Muscle of back (tissue), 11 donors: Measurements from ENCODE around the gene GALNT7. TPM values are rescaled to one million over a fixed set of nuclear protein-coding genes. Genes with fewer than 3 reads are reported as not detected.
A peak's percentile ranks its signal among the peaks of the same experiment; 100 is the strongest.

ENCODE experiments used
- DNase-seq, 3 donors: peaks; one replicate each; pipeline versions ENCODE4 v3.0.0 to v3.0.0-alpha.2; 2013
- polyA plus RNA-seq, 10 donors: library from polyadenylated mRNA; unstranded; fragments of 120-200 nt; gene quantifications; one replicate each; pipeline ENCODE4 v1.2.1, GENCODE V29; 2013; ENCODE audit not compliant: insufficient read length in 10 of 10

The GALNT7 gene
- polyA plus RNA-seq, 10 donors, result 24.8 to 44.9 (median 31.3) TPM

DNA sequence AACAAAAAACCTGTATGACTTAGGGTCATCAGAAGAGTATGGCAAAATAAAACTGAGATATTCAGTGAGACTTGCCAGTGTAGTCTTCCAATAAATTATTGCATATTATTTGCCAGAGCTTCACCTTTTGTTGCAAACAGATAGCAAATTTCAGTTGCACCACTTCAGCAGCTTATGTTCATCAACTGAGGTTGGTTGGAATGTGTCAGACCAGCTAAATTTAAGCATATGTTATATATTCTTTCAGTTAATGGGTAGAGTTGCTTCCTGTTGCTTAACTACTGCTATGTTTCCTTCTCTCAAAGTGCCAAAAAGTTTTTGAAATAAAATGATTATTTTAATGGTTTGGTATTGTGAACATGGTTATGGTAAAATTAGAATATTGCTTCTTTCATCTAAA is 61.5 kb downstream of the GALNT7 start:
- DNase-seq, result no peak

DNA sequence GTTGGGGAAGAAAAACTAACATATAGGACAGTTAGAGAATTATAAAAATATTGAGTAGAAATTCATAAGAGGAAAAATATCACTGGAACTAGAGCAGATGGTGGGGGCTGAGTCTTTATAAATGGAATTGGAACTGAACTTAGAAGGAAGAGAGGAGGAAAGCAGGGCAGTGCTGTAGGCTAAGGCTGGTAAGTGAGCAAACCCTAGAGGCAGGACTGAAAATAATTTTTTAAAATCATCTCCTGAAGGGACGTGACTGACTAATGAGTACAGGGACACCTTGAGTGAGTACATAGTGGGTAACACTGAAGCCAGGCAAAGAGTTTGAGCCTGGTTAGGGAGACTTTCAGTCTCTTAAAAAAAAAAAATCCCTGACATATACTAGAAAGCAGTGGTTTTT is 63.3 kb downstream of the GALNT7 start:
- DNase-seq, result no peak

DNA sequence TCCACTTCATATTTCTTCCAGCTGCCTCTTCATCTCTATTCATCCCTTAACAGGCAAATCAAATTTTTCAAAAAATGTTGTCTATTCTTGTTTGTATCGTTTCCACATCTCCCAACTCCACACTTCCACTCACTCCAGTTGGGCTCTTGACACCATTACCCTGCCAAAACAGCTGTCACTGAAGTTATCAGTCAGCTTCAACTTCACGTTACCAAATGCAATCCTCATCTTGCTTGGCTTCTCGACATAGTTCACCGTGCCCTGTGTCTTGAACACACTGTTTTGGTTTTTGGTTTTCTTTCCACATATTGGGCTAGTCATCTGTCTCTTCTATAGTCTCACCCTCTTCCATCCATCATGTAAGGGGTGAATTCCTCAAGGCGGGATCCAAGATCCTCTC is 65.2 kb downstream of the GALNT7 start:
- DNase-seq, result no peak

DNA sequence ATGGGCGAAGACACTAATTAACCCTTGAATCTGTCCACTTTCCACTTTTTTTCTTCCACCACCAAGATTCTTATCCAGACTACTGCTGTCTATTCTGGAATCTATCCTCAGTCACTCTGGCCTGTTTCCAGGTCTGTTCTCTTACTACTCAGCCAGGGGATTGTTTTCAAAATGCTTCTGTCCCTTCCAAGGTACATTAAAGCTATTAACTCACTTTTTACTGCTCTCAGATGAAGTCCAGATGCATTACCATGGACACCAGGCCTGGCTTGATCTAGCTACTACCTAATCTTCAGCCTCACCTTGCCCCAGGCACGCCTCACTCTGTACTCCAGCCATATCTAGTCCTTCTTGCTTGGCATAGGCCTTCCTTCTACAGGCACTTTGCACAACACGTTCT is 66.4 kb downstream of the GALNT7 start:
- DNase-seq, result no peak

DNA sequence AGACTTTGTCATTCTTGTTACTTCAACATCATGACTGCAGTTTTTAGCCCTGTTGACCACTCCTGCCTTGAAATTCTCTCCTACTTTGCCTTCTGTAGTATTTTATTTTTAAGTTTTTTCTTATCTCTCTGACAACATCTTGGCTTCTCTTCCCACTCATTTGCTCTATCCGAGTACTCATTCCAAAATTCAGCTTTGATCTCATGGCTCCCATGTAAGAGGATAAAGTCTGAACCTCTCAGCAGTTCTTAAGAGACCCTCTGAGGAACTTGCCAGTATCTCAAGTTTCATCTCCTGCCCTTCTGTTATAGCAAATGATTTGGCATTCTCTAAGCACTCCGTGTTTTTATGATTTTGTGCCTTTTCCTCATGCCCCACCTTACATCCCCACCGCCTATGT is 67.7 kb downstream of the GALNT7 start:
- DNase-seq, result no peak

DNA sequence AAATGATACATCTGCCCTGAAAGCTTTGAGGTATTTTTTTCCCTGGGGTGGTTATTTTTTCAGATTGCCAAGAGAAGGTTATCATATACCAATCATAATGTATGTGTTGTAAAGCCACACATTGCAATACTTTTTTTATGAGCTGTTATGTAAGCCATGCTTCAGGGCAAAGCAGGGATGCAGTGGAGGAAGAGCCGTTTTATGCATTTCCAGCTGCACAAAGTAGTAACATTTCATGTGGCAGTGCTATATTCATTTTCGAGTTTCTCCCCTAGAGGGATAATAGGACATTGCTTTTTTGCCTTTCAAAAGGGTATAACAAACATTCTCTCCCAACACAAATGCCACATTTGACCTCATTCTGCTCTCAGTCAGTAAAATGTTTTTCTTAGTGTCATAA is 68.5 kb downstream of the GALNT7 start:
- no peak for DNase-seq

DNA sequence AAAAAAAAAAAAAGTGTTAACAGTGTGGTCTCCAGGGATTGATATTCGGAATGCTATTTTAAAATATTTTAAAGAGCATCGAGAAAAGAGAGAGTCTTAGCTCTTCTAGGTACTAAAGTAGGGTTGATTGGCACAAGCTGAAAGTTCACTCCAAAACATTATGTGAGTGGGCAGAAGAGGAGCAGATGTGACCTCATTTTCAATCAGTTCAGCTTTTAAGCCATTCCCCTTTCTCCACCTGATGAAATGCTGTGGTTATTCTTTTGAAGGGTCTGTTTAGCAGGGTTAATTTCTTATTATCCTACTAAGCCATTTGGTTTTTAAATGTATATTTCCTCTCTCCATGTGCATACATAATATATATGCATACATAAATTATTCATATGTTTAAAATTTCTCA is 69.2 kb downstream of the GALNT7 start:
- DNase-seq, result no peak

DNA sequence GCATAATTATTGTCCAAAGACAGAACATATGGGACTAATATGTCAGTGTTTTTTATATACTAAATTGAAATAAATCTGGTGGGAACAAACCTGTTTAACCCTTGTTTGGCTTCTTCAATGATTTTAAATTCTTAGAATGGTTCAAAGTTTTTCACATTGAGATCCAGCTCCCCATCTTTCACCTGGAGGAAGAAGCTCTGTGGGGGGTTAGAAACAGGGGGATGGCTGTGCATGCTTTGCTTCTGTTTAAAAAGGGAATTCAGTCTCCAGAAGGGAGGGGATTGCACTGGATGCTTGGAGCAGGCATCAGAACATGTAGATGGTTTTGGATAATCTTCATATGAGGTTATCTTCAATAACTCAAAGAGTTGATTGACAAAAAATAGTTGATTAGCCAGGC is 72.1 kb downstream of the GALNT7 start:
- DNase-seq, result no peak

DNA sequence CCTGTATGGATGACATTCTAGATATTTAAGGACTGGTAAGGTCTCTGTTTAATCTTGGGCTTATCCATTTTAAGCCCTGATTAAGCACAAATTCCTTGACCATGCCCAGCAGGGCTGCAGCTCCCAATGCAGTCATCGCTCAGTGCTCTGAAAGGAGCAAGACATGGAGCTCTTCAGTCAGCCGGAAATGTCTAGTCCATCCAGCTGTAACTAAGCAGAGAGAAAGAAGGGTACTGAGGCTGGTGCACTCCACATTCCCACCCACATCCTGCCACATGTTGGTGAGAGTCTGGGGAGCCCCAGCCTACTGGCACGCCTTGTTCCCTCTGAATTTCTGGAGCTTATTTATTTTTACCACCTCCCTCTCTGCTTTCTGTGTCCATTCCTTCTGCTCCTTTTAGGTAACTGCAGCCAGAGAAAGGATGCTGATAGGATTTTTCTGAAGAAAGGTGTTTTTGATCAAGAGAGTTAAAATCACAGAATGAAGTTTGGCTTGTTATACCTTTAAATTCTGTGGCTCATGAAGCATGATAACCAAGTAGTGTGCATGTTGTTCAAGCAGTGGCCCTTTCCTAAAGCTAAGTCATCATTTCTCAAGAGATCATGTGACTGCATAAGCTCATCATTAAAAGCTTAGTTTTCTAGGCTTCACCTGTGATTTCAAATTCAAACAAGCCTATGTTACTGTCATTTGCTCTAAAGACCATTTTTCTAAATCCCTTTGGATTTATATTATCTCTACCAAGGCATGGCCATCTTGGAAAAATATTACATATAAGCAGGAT is 74.0 kb downstream of the GALNT7 start:
- DNase-seq, result no peak

DNA sequence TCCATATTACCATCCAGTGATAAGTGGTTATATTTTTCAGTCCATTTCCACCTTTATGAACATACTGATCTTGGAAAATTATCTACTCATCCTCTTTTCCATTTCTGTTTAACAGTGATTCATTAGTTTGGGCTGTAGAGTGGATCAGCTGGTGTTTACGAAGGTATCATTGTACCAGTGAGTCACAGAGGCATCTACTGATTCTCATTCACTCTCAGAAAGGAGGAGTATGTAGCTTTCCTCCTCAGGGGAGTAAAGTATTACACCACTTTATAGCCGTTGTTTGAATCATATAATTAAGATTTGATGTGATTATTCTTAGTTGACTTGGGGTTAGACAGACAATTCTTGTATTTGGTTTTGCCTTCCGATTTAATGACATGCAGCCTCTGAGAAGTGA is 74.7 kb downstream of the GALNT7 start:
- no peak for DNase-seq

DNA sequence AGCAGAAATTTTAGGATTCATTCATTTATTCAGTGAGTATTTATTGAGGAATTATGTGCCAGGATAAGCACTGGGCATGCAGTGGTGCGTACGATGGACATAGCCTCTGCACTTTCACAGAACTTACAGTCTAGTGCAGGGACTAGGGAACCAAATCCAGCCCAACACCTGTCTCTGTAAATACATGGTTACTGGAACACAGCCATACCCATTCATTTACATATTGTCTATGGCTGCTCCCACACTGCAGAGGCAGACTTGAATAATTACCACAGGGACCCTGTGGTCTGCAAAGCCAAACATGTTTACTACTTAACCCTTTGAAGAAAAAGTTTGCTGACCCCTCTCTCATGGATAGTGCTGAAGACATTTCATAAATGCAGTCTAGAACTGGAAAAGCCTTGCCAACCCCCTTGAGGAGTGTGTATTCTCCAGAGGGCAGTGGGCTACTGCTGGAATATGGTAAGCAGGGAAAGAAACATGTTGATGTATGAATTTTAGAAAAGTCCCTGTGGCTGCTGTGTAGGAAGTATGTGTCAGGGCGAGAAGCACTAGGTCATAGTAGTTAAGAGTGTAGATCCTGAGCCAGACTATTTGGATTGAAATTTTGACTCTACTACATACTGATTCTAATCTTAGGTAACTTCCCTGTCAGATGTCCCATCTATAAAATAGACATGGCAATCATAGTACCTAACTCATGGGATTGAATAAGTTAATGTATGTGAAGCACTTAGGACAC is 75.5 kb downstream of the GALNT7 start:
- DNase-seq, result peak in 1 of 3 donors; percentile 35

DNA sequence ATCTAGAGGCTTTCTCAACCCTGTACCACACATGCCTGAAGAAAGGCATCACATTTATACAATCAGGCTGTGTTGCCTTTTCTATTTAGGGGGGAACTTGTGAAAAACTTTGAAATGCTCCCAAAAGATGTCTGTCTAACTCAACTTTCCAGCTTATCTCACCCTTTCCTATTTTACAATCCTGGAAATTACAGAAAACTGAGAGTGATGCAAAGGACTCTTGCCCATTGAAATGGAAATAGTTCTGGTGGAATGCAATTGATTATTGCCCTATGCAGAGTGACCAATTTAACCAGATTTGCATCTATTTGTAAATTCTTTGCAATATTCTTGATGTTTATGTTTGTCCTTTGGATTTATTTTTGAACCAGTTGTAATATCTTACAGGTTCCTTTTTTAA is 77.3 kb downstream of the GALNT7 start:
- DNase-seq, result no peak

DNA sequence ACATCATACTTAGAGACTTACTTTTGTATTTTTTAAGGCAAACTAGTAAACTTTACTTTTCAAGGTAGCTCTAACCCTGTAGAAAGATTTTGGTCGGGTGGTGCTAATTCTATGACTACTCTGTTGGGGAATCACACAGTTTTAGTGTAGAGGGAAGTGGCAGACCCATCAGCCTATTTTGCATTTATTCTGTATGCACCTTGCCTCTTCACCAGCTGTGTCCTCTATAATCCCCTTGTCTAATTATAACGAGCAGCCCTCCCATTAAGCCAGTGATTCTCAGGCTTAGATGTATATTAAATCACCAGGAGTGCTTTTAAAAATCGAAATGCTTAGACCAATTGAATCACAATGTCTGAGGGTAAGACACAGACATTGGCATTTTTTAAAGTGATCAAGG is 78.1 kb downstream of the GALNT7 start:
- no peak for DNase-seq

DNA sequence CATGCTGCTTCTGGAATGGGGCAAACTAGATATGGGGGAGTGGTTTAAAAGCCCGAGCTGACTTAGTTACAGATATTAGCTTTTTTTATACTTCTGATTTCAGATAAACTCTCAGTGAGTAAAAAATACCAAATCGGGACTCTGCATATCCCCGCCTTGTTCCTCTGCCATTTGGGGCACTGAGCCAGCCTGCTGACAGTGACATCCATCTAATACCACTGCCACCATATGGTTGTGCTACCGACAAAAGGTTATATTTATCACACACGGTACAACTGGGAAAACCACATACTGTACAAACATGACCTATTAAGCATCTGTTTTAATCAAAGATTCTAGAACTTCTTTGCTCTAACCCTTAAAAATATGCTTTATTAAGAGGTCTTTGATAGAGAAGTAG is 78.7 kb downstream of the GALNT7 start:
- peak in 1 of 3 donors; percentile 31 for DNase-seq

DNA sequence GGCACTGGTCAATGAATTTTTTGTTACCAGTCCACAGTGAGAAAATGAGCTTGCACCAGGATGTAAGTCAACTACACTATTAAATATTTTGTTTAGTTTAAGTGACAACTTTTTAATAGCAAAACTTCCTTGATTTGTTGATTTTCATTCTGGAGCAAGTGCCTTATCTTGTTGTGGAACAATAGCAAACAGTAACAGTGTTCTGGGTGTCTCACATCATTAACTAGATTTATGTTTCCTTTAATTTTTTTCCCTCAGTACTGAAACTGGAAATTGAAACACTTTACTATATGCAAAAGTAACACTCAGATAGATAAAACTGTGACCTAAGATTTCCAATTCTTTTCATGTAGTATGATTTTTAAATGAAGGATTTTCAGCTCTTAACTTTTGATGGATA is 80.1 kb downstream of the GALNT7 start:
- no peak for DNase-seq

DNA sequence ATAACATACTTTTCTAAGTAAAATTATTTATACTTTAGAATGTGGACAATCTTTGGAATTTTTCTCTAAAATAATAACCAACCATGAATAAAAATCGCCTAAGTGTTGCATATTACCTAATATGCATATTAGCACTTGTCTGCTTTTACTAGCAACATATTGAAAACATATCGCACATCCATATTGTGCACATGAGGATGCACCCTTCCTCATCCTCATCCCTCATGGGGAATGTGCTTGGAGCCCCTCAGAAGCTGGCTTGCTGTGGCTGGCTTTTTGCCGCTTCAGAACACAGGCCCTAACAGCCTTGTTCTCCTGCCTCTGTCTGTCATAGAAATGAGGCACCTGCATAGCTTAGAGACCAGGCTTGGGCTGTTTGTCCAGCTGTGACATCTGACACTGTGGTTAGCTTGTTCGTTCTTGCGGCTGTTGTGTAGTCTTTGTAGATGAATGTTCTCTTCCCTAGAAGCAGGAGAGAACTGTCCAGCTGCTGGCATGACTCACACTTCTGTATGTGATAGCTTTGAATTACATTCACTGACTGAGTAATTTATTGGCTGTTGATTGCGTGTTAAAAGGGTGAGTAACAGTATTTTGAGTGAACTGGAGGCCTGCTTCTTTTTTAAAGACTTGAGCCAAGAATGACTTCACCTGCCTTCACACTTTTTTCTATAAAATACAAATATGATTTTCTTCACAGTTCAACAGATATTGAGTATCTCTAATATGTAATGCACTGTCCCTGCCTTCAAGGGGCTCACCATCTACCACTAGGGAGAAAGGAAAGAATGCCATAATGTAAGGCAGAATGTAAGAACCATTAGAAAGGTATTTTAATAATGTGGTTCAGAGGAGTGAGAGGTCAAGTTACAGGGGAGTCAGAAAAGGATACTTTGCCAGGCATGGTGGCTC is 83.7 kb downstream of the GALNT7 start:
- DNase-seq, result peak; percentile 76 to 97 (median 82)

DNA sequence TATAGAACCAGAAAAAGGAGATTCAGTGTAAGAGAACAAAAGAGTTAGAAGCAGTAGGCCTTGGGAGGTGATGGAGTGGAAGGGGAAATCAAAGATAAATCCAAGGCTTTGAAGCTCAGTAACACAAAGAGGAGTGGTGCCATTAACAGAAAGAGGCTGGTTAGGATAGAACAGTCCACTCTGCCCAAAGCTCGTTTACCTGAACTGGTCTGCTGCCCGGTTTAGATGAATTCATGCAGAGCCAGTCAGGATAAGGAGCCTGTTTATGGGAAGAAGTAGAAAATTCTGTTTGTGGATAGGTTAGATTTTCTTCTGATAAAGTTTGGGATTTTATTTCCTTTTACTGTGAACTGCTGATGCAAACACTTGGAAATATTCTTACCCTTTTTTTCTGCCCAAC is 85.0 kb downstream of the GALNT7 start:
- DNase-seq, result no peak

DNA sequence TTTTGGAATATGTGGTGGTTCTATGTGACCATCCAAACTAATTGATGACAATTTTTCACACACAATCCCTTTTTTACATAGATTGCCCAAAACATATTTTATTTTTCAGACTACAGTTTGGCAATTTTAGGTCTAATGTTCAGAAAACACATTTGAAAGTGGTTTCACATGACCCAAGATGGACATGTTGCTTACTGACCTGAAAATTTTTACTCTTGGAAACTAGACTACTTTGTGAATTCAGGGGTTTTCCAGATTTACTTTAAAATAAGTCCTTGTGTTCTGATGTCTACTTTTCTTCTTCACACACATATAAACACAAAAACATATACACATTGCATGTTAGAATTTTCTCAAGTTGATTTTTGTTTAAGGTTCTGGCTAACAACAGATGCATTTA is 86.0 kb downstream of the GALNT7 start:
- no peak for DNase-seq

DNA sequence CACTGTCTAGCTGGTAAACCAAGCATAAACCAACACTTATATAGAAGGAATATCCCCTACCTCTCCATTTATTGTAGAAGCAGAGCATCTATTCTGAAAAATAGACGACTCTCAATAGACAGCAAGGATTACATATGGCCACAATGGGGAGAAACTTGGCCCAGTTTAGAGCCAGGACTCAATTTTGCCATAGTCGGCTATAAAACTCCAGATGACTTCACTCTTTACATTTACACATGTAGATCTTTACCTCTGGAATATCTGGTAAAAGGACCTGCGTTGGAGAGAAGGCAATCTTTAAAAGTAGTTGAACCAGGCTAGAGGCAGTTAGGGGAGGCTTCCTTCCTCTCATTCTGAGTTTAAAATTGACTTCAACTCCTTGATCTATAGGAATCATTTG is 88.2 kb downstream of the GALNT7 start:
- DNase-seq, result no peak

DNA sequence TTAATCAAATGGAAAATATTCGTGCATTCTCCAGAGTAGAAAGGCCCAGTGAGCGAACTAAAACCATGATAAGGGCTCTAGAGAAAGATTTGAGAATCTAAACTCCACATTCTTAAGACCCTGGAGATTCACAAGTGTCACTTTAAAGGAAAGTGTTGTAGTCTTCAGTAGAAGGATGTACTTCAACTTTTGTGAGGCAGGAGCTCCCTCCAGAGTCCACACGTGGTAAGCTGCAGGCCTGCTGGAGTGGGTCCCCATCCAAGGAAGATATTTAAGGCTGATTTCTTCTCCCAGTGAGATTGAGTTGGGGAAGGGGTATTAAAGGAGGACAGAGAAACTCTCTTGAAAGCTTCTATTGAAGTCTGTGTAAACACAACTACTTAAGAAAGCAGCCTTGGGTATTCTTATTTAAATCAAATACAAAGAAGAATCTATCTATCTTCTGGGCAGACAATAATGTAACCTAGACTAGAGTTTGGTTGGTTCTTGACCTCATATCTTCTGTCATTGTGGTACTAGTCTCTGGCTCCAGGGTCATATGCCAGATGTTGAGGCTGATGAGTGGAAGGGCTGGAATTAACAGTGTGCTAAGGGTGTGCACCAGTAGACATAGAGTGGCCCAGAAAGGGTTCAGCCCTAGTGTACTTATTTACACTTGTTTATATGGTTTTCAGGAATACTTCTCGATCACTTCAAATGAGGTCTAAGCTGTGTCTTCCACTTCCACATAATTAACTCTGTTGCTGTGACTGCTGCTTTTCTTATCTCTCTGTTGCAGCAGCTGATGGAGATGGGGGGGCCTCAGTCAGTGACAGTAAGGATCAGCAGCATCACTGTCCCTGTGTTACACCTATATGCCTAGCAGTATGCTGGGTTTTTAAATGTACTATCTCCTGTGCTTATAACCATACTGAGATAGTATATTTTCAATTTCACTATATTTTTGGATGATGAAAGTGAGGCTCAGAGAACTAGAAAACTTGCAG is 89.4 kb downstream of the GALNT7 start:
- DNase-seq, result peak; percentile 57 to 82 (median 75)

DNA sequence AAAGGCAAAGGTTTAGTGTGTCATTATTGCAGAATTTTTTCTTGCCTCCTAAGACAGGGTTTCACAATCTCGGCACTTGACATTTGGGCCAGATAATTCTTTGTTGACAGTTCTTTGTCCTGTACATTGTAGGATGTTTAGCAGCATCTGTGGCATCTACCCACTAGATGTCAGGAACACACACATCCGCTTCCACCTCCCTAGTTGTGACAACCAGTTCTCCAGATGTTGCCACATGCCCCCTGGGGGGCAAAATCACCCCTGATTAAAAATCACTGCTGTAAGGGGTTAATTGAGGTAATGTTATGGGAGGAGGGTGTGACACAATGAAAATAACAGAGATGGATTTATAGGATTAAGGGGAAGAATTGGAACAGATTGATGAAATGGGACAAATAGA is 90.3 kb downstream of the GALNT7 start:
- no peak for DNase-seq
